Psoas muscle (tissue), 8 donors: ENCODE measurements around the gene SFXN3. TPM values are rescaled to one million over a fixed set of nuclear protein-coding genes. Genes with fewer than 3 reads are reported as not detected.

Source experiments
- ATAC-seq, 4 donors: fragments of 200-7000 bp; cut with Tn5 transposase; one replicate each; pipeline ENCODE4 v1.9.1; 2020; ENCODE audit warnings: moderate library complexity in 3 of 4, mild to moderate bottlenecking in 2 of 4
- DNase-seq, 2 donors: peaks; one replicate each; pipeline ENCODE4 v3.0.0-alpha.2; 2020
- H3K27ac ChIP-seq: fragments of 200-600 bp; one replicate; pipeline ENCODE4 v1.8.0; 2022
- H3K27me3 ChIP-seq, 3 donors: fragments of 200-600 bp in 1 of 3; one replicate each; pipeline versions ENCODE4 v1.6.1 to v1.8.0; 2013 to 2022; ENCODE audit warnings: low read length in 2 of 3, mild to moderate bottlenecking in 2 of 3, moderate library complexity in 1 of 3; ENCODE audit not compliant: insufficient read depth in 3 of 3
- H3K36me3 ChIP-seq, 2 donors: fragments of 200-600 bp in 1 of 2; one replicate each; pipeline versions ENCODE4 v1.6.1 to v1.8.0; 2013 to 2022; ENCODE audit warnings: low read depth in 1 of 2, mild to moderate bottlenecking in 1 of 2, moderate library complexity in 1 of 2; ENCODE audit not compliant: insufficient read depth in 1 of 2
- H3K4me1 ChIP-seq: fragments of 200-600 bp; one replicate; pipeline ENCODE4 v1.8.0; 2022
- H3K4me3 ChIP-seq: fragments of 200-600 bp; one replicate; pipeline ENCODE4 v1.8.0; 2022; ENCODE audit warnings: mild to moderate bottlenecking
- H3K9me3 ChIP-seq: fragments of 200-600 bp; one replicate; pipeline ENCODE4 v1.8.0; 2022
- CTCF ChIP-seq: fragments of 200-600 bp; IDR thresholded peaks from one replicate; pipeline ENCODE4 v1.8.0; 2022; ENCODE audit warnings: antibody characterized with exemption
- WGBS, 3 donors: extraction: QIAGEN DNeasy Blood & Tissue Kit; methylation state at CpG; one replicate each; pipeline versions ENCODE4 v1.1.6 to v1.1.7; 2013; 5-methylcytosine and 5-hydroxymethylcytosine counted together
- intact Hi-C, 2 donors: fragments of 100-400 bp; cut with DNase I; formaldehyde crosslinking; loops; one replicate each; pipeline versions ENCODE4 v1.11.0 to v1.14.2; 2022
- polyA plus RNA-seq, 3 donors: library from polyadenylated mRNA; stranded (reverse); fragments of 200-250 nt; gene quantifications; one replicate each; pipeline ENCODE4 v1.2.3, GENCODE V29; 2013
- total RNA-seq, 4 donors: library from RNA; stranded (reverse); fragmentation: NEBNext Ultra II Directional in 2 of 4; extraction: Animal tissue kit (Norgen Biotek cat#: 25700) in 2 of 4; gene quantifications; one replicate each; pipeline versions ENCODE4 v1.2.1 to v1.2.4, GENCODE V29; 2021 to 2023
- donor health status: healthy with polysubstance abuse.
- donor health status: DM: no; HTN: no; CAD: no; lungs with moderate emphysema.
- donor health status: Bipolar disorder and iron deficiency.
- donor health status: healthy.
- donor health status: DM: yes; HTN: yes; CAD: no.
- donor health status: DM: no; HTN: no; CAD: no.
- donor health status: DM: no; HTN: no; CAD: no.
- donor health status: DM: yes; HTN: yes; CAD: no.

The SFXN3 gene
- total and polyA plus RNA-seq, 7 donors: 3.2 to 7.0 (median 4.9) TPM

- Histone ChIP-seq H3K4me3 (no peak overlapping the region), H3K4me1 (peaks cover 10% of the 10 kb centered on the region), H3K27me3 (peaks cover 0 to 30% (median 5%) of the 10 kb centered on the region in 3 donors), H3K36me3 (no peaks in the 10 kb centered on the region), H3K27ac (no peak overlapping the region), H3K9me3 (no peaks in the 10 kb centered on the region)
- intact Hi-C loops: no loop called here
- DNase-seq (no peak), ATAC-seq (no peak)
- WGBS, 3 donors: 80 to 93% (median 83%) methylated on average over 2 of the region's 2 CpGs
- TF ChIP-seq CTCF: no peak
These were observed 13.1 kb downstream of the SFXN3 start for GRCh38 chr10:101044117-101044516.

GRCh38 chr10:101046332-101047238 lies 15.6 kb downstream of the SFXN3 start:
- H3K27me3 ChIP-seq: peaks cover 0 to 49% (median 9%) of the 10 kb centered on the region in 3 donors
- DNase-seq (no peak), ATAC-seq (no peak)
- H3K9me3 ChIP-seq: no peaks in the 10 kb centered on the region
- 40 to 47% (median 45%) methylated on average over 23 to 25 of the region's 25 CpGs for WGBS, 3 donors
- H3K4me1 ChIP-seq: peaks cover 19% of the 10 kb centered on the region
- no peaks in the 10 kb centered on the region for H3K36me3 ChIP-seq
- H3K4me3 ChIP-seq: no peak overlapping the region
- no peak for TF ChIP-seq CTCF
- intact Hi-C loops: no loop called here
- no peak overlapping the region for H3K27ac ChIP-seq

GRCh38 chr10:101047268-101047667 lies 16.2 kb downstream of the SFXN3 start:
- Histone ChIP-seq H3K4me3 (no peak overlapping the region), H3K36me3 (no peaks in the 10 kb centered on the region), H3K27me3 (peaks cover 0 to 49% (median 9%) of the 10 kb centered on the region in 3 donors), H3K4me1 (peaks cover 12% of the 10 kb centered on the region), H3K9me3 (no peaks in the 10 kb centered on the region), H3K27ac (no peak overlapping the region)
- ATAC-seq (no peak), DNase-seq (no peak)
- intact Hi-C loops: no loop called here
- WGBS, 3 donors: 20 to 29% (median 27%) methylated on average over 15 to 16 of the region's 16 CpGs
- TF ChIP-seq CTCF: no peak

- Histone ChIP-seq H3K27ac (no peak overlapping the region), H3K36me3 (no peaks in the 10 kb centered on the region), H3K4me1 (peaks cover 9% of the 10 kb centered on the region), H3K9me3 (no peaks in the 10 kb centered on the region), H3K4me3 (no peak overlapping the region), H3K27me3 (peaks cover 0 to 49% (median 9%) of the 10 kb centered on the region in 3 donors)
- ATAC-seq (no peak), DNase-seq (no peak)
- WGBS, 3 donors: 18 to 31% (median 29%) methylated on average over 59 to 62 of the region's 62 CpGs
- intact Hi-C loops: no loop called here
- TF ChIP-seq CTCF: no peak
These were observed 17.2 kb downstream of the SFXN3 start for GRCh38 chr10:101047961-101048892.
